HCT116 (cell line): Measurements from ENCODE around the gene EXOC6B. TPM values are rescaled to one million over a fixed set of nuclear protein-coding genes. Genes with fewer than 3 reads are reported as not detected.

Experiments used
- ATAC-seq: fragments of 200-7000 bp; cut with Tn5 transposase; 2 replicates; pipeline ENCODE4 v1.9.1; 2020; ENCODE audit warnings: mild to moderate bottlenecking, moderate library complexity
- BruUV-seq: library from RNA; stranded (reverse); fragments of 400-500 nt; replicated peaks from 2 replicates; lab custom pipeline; 2021; lab: Mats Ljungman, UMichigan
- CTCF ChIA-PET: fragments of 300-600 bp; sonication (Branson Sonifier 250); formaldehyde crosslinking; loops from one replicate; lab custom pipeline; 2021; ENCODE audit warnings: antibody characterized with exemption; lab: Charles Lee
- POLR2A ChIA-PET: fragments of 300-600, 350-600 bp; sonication (Branson Sonifier 250); formaldehyde crosslinking; loops from one replicate; lab custom pipeline; 2021; ENCODE audit warnings: antibody characterized with exemption; lab: Charles Lee
- RAD21 ChIA-PET, 2 experiments: fragments of 300-600 bp; sonication (Branson Sonifier 250); formaldehyde crosslinking; loops; one replicate each; lab custom pipeline; 2023; ENCODE audit warnings: low total read pairs in 2 of 2; ENCODE audit not compliant: uncharacterized antibody in 2 of 2, unreplicated experiment in 2 of 2, low non-redundant PET in 1 of 2; lab: Charles Lee
- DNase-seq: peaks from one replicate; pipeline ENCODE4 v3.0.0-alpha.2; 2010; ENCODE audit warnings: low read depth, low spot score
- H2AFZ ChIP-seq: fragments of 200-600 bp; shearing (Covaris generic), sonication (generic); 2 replicates; pipeline ENCODE4 v1.6.1; 2017; ENCODE audit warnings: low read depth, mixed run types, mixed read lengths, antibody characterized with exemption, low read length; ENCODE audit not compliant: poor library complexity, severe bottlenecking
- H3K27ac ChIP-seq: 2 replicates; pipeline ENCODE4 v1.5.1; 2012; ENCODE audit warnings: low read depth, low read length
- H3K27me3 ChIP-seq: fragments of 200-600 bp; sonication (generic); 2 replicates; pipeline ENCODE4 v1.6.1; 2016; ENCODE audit warnings: mixed run types, low read length, mixed read lengths; ENCODE audit not compliant: insufficient read depth
- H3K36me3 ChIP-seq, 2 experiments: fragments of 200-500 bp in 1 of 2; fragments of 200-600 bp in 1 of 2; sonication (Bioruptor generic) in 1 of 2; sonication (generic) in 1 of 2; 2 replicates each; pipeline versions ENCODE4 v1.5.1 to v1.6.1; 2014 to 2016; ENCODE audit warnings: low read length in 2 of 2, inconsistent platforms in 1 of 2, mixed read lengths in 1 of 2, mixed run types in 1 of 2; ENCODE audit not compliant: insufficient read depth in 2 of 2, control insufficient read depth in 1 of 2
- H3K4me1 ChIP-seq, 2 experiments: fragments of 200-600 bp in 1 of 2; sonication (generic) in 1 of 2; 2 replicates each; pipeline versions ENCODE4 v1.5.1 to v1.6.1; 2012 to 2017; ENCODE audit warnings: low read length in 2 of 2, inconsistent platforms in 1 of 2, mild to moderate bottlenecking in 1 of 2, mixed read lengths in 1 of 2, mixed run types in 1 of 2, moderate library complexity in 1 of 2; ENCODE audit not compliant: insufficient read depth in 2 of 2, control insufficient read depth in 1 of 2
- H3K4me2 ChIP-seq: fragments of 200-600 bp; sonication (generic); 2 replicates; pipeline ENCODE4 v1.6.1; 2017; ENCODE audit warnings: mixed run types, low read length, mixed read lengths
- H3K4me3 ChIP-seq, 2 experiments: fragments of 200-600 bp in 1 of 2; sonication (generic) in 1 of 2; replicated peaks in 1 of 2; 2 replicates each; pipeline ENCODE4 v1.5.1; 2011 to 2016; ENCODE audit warnings: low read length in 2 of 2, control low read depth in 1 of 2, low read depth in 1 of 2, mild to moderate bottlenecking in 1 of 2, mixed read lengths in 1 of 2, mixed run types in 1 of 2
- H3K79me2 ChIP-seq: fragments of 200-600 bp; sonication (generic); 2 replicates; pipeline ENCODE4 v1.6.1; 2017; ENCODE audit warnings: mild to moderate bottlenecking, mixed run types, low read length, moderate library complexity, mixed read lengths; ENCODE audit not compliant: insufficient read depth
- H3K9ac ChIP-seq: fragments of 200-600 bp; sonication (generic); 2 replicates; pipeline ENCODE4 v1.6.1; 2016; ENCODE audit warnings: low read length, mixed read lengths
- H3K9me2 ChIP-seq: fragments of 200-600 bp; sonication (generic), shearing (Covaris generic); 2 replicates; pipeline ENCODE4 v1.6.1; 2017; ENCODE audit warnings: mixed run types, mild to moderate bottlenecking, moderate library complexity; ENCODE audit not compliant: insufficient read depth
- H3K9me3 ChIP-seq, 2 experiments: fragments of 200-500 bp in 1 of 2; fragments of 200-600 bp in 1 of 2; sonication (Bioruptor generic) in 1 of 2; sonication (generic) in 1 of 2; 2 replicates each; pipeline ENCODE4 v1.6.1; 2014 to 2017; ENCODE audit warnings: low read length in 2 of 2, mixed read lengths in 2 of 2, inconsistent platforms in 1 of 2, low read depth in 1 of 2, mild to moderate bottlenecking in 1 of 2, mixed run types in 1 of 2, moderate library complexity in 1 of 2; ENCODE audit not compliant: control insufficient read depth in 1 of 2, insufficient read depth in 1 of 2
- H4K20me1 ChIP-seq: fragments of 200-600 bp; sonication (generic), shearing (Covaris generic); 2 replicates; pipeline ENCODE4 v1.6.1; 2017; ENCODE audit warnings: mixed run types, mild to moderate bottlenecking, moderate library complexity; ENCODE audit not compliant: insufficient read depth
- CEBPB ChIP-seq: IDR thresholded peaks from 2 replicates; pipeline ENCODE4 v1.6.1; 2012; ENCODE audit warnings: low read depth
- EGR1 ChIP-seq: IDR thresholded peaks from 2 replicates; pipeline ENCODE4 v1.6.1; 2012; ENCODE audit warnings: low read depth
- EZH2 ChIP-seq: fragments of 200-600 bp; sonication (generic); IDR thresholded peaks from 2 replicates; pipeline ENCODE4 v1.6.1; 2017; ENCODE audit warnings: antibody characterized with exemption, mixed run types
- EZH2phosphoT487 ChIP-seq: fragments of 200-600 bp; IDR thresholded peaks from 2 replicates; pipeline ENCODE4 v1.6.1; 2018; ENCODE audit warnings: antibody characterized with exemption, borderline replicate concordance
- POLR2A ChIP-seq: IDR thresholded peaks from 2 replicates; pipeline ENCODE4 v1.7.0; 2011; ENCODE audit warnings: borderline replicate concordance; ENCODE audit not compliant: insufficient read depth, insufficient read length; ENCODE audit errors: extremely low read depth
- RAD21 ChIP-seq: IDR thresholded peaks from 2 replicates; pipeline ENCODE4 v1.6.1; 2012; ENCODE audit warnings: low read depth, mild to moderate bottlenecking
- SIN3A ChIP-seq: IDR thresholded peaks from 2 replicates; pipeline ENCODE4 v1.6.1; 2012; ENCODE audit warnings: low read depth
- SP1 ChIP-seq: IDR thresholded peaks from 2 replicates; pipeline ENCODE4 v1.6.1; 2012; ENCODE audit warnings: low read depth
- TCF7L2 ChIP-seq: IDR thresholded peaks from 2 replicates; pipeline ENCODE4 v1.7.0; 2011; ENCODE audit warnings: borderline replicate concordance, inconsistent platforms; ENCODE audit not compliant: insufficient read depth, insufficient read length; ENCODE audit errors: extremely low read depth
- YY1 ChIP-seq: IDR thresholded peaks from 2 replicates; pipeline ENCODE4 v1.6.1; 2011; ENCODE audit warnings: low read length, low read depth, moderate library complexity, mild to moderate bottlenecking; ENCODE audit not compliant: insufficient replicate concordance; ENCODE audit errors: extremely low read depth
- ZBTB33 ChIP-seq: IDR thresholded peaks from 2 replicates; pipeline ENCODE4 v1.6.1; 2011; ENCODE audit warnings: mild to moderate bottlenecking, low read length, moderate library complexity; ENCODE audit not compliant: insufficient replicate concordance; ENCODE audit errors: extremely low read depth
- ZFX ChIP-seq: fragments of 450-650 bp; IDR thresholded peaks from 2 replicates; pipeline ENCODE4 v1.6.1; 2017
- ZNF274 ChIP-seq: fragments of 200-500 bp; sonication (Bioruptor generic); IDR thresholded peaks from 2 replicates; pipeline ENCODE4 v1.6.1; 2014; ENCODE audit warnings: mild to moderate bottlenecking, low read depth, low read length, inconsistent platforms
- intact Hi-C: fragments of 100-400 bp; cut with micrococcal nuclease; formaldehyde crosslinking; loops from 2 replicates; pipeline ENCODE4 v1.10.0; 2022
- total RNA-seq: library from RNA; stranded (reverse); gene quantifications from one replicate; pipeline ENCODE4 v1.2.1, GENCODE V29; 2021; ENCODE audit not compliant: unreplicated experiment
- TF ChIP-seq, protein P1 (sequence below): IDR thresholded peaks from 2 replicates; pipeline ENCODE4 v1.6.1; 2012; ENCODE audit warnings: low read depth
- TF ChIP-seq, protein P2 (sequence below): IDR thresholded peaks from 2 replicates; pipeline ENCODE4 v1.6.1; 2012

EXOC6B gene
- total RNA-seq, 1 experiment from 2014 or later = 25.4 TPM

DNA sequence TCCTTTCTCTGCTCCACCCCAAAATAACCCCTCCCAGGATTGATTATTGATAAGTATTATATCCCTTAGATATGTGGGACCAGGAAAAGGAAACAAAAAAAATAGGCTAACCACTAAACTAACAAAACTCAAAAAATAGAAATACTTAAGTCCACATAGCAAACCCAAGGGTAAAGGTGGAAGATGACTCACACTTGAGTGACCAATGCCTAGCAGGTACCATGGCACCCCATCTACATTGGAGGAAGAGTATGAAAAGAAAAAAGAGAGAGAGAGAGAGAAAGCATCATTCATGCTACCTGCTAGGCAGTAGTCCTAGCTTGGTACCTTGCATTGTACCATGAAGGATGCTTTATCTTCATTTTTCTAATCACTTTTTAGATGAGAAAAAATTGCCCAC lies 6.3 kb downstream of the EXOC6B start:
- Histone ChIP-seq H3K9me3 (no peaks in the 10 kb centered on the region), H3K27me3 (no peaks in the 10 kb centered on the region), H3K36me3 (no peaks in the 10 kb centered on the region), H3K4me3 (no peak overlapping the region), H3K4me1 (peaks cover 1 to 7% of the 10 kb centered on the region in 2 experiments; a peak in 3 of 4 replicates), H4K20me1 (no peaks in the 10 kb centered on the region), H2AFZ (no peak overlapping the region), H3K79me2 (0 out of 2 replicates have a peak, but pooled peaks cover 7% of the 10 kb centered on the region), H3K27ac (no peak overlapping the region), H3K9me2 (no peaks in the 10 kb centered on the region), H3K4me2 (no peak overlapping the region), H3K9ac (no peak overlapping the region)
- ChIA-PET POLR2A (no interaction called here), CTCF (no interaction called here), RAD21 (no interaction called here)
- BruUV-seq = no TSS peak
- ATAC-seq = no peak
- intact Hi-C loops = no loop called here
- no peak for DNase-seq
- no peak for TF ChIP-seq YY1
- no peak for TF ChIP-seq ZFX
- no peak for TF ChIP-seq EGR1
- no peak for TF ChIP-seq EZH2
- no peak for TF ChIP-seq EZH2phosphoT487
- no peak for TF ChIP-seq ZBTB33
- no peak for TF ChIP-seq SIN3A
- TF ChIP-seq, protein P1, sequence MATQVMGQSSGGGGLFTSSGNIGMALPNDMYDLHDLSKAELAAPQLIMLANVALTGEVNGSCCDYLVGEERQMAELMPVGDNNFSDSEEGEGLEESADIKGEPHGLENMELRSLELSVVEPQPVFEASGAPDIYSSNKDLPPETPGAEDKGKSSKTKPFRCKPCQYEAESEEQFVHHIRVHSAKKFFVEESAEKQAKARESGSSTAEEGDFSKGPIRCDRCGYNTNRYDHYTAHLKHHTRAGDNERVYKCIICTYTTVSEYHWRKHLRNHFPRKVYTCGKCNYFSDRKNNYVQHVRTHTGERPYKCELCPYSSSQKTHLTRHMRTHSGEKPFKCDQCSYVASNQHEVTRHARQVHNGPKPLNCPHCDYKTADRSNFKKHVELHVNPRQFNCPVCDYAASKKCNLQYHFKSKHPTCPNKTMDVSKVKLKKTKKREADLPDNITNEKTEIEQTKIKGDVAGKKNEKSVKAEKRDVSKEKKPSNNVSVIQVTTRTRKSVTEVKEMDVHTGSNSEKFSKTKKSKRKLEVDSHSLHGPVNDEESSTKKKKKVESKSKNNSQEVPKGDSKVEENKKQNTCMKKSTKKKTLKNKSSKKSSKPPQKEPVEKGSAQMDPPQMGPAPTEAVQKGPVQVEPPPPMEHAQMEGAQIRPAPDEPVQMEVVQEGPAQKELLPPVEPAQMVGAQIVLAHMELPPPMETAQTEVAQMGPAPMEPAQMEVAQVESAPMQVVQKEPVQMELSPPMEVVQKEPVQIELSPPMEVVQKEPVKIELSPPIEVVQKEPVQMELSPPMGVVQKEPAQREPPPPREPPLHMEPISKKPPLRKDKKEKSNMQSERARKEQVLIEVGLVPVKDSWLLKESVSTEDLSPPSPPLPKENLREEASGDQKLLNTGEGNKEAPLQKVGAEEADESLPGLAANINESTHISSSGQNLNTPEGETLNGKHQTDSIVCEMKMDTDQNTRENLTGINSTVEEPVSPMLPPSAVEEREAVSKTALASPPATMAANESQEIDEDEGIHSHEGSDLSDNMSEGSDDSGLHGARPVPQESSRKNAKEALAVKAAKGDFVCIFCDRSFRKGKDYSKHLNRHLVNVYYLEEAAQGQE = no peak
- TF ChIP-seq POLR2A = no peak
- TF ChIP-seq SP1 = no peak
- no peak for TF ChIP-seq RAD21
- no peak for TF ChIP-seq ZNF274
- no peak for TF ChIP-seq CEBPB
- no peak for TF ChIP-seq TCF7L2
- TF ChIP-seq, protein P2, sequence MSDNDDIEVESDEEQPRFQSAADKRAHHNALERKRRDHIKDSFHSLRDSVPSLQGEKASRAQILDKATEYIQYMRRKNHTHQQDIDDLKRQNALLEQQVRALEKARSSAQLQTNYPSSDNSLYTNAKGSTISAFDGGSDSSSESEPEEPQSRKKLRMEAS = no peak
